ENCODE results near the gene FAM131B. TPM values are rescaled to one million over a fixed set of nuclear protein-coding genes. Genes with fewer than 3 reads are reported as not detected.

The FAM131B gene
- total and polyA plus RNA-seq, 8 donors = 0.60 to 2.3 (median 1.6) TPM

- Histone ChIP-seq H3K27ac (no peak overlapping the region), H3K4me3 (no peak overlapping the region), H3K36me3 (peaks cover 0 to 78% of the 10 kb centered on the region in 2 donors), H3K9me3 (no peaks in the 10 kb centered on the region), H3K27me3 (no peaks in the 10 kb centered on the region), H3K4me1 (peaks cover 25 to 100% of the 10 kb centered on the region in 2 donors)
- intact Hi-C loops (cut with DNase I) = no loop called here
- TF ChIP-seq, protein P1, sequence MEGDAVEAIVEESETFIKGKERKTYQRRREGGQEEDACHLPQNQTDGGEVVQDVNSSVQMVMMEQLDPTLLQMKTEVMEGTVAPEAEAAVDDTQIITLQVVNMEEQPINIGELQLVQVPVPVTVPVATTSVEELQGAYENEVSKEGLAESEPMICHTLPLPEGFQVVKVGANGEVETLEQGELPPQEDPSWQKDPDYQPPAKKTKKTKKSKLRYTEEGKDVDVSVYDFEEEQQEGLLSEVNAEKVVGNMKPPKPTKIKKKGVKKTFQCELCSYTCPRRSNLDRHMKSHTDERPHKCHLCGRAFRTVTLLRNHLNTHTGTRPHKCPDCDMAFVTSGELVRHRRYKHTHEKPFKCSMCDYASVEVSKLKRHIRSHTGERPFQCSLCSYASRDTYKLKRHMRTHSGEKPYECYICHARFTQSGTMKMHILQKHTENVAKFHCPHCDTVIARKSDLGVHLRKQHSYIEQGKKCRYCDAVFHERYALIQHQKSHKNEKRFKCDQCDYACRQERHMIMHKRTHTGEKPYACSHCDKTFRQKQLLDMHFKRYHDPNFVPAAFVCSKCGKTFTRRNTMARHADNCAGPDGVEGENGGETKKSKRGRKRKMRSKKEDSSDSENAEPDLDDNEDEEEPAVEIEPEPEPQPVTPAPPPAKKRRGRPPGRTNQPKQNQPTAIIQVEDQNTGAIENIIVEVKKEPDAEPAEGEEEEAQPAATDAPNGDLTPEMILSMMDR (IDR thresholded peaks at IDR 0.05) = no peak
- DNase-seq (no peak), ATAC-seq (no peak)
Observed at GRCh38 chr7:143388051-143388450, 25.5 kb upstream of the FAM131B start.

DNA sequence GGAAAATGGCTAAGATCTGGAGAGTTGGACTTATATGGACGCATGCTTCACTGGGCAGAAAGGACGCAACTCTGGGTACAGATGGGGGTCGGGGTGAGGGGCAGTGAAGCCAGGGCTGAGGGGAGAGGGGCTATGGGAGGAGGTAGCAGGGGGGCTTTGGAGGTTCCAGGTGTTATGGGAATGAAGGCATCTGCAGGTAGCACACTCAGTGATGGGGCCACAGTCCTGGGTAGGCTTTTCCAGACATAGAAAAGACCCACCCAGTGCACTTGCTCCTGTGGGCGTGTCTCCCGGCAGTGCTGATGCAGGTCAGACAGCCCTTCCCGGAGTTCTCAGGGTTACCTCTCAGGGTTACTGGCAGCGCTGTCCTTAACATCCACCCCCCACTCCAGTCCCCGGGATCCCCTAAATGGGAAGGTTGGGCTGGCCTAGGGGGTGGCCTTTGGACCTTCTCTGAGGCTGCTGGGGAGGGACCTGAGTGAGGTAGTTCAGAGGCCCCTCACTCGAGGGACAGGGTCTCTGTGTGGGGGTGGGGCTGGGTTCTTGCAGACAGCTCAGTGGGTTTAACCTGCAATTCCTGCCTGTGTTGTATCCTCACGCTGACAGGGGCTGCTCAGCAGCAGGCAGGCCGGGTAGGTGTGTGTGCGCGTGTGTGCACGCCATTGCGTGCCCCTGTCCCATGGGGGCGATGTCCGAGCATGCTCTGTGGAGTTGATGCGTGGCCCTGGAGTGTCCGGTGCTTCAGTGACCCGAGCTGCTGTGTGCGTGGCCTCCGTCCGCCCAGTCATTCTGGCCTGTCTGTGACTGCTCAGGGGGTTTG lies 24.9 kb upstream of the FAM131B start:
- intact Hi-C loops (cut with DNase I) = no loop called here
- DNase-seq (peak in 2 of 4 donors; percentile 30 to 65), ATAC-seq (no peak)
- TF ChIP-seq, protein P1 (IDR thresholded peaks at IDR 0.05) = no peak
- H3K4me3 ChIP-seq = peak overlapping the region in 1 of 2 donors; percentile 98
- H3K27ac ChIP-seq = peak overlapping the region in 1 of 2 donors; percentile 97
- no peaks in the 10 kb centered on the region for H3K9me3 ChIP-seq
- peaks cover 24 to 100% of the 10 kb centered on the region in 2 donors for H3K4me1 ChIP-seq
- H3K36me3 ChIP-seq = peaks cover 0 to 78% of the 10 kb centered on the region in 2 donors
- no peaks in the 10 kb centered on the region for H3K27me3 ChIP-seq

DNA sequence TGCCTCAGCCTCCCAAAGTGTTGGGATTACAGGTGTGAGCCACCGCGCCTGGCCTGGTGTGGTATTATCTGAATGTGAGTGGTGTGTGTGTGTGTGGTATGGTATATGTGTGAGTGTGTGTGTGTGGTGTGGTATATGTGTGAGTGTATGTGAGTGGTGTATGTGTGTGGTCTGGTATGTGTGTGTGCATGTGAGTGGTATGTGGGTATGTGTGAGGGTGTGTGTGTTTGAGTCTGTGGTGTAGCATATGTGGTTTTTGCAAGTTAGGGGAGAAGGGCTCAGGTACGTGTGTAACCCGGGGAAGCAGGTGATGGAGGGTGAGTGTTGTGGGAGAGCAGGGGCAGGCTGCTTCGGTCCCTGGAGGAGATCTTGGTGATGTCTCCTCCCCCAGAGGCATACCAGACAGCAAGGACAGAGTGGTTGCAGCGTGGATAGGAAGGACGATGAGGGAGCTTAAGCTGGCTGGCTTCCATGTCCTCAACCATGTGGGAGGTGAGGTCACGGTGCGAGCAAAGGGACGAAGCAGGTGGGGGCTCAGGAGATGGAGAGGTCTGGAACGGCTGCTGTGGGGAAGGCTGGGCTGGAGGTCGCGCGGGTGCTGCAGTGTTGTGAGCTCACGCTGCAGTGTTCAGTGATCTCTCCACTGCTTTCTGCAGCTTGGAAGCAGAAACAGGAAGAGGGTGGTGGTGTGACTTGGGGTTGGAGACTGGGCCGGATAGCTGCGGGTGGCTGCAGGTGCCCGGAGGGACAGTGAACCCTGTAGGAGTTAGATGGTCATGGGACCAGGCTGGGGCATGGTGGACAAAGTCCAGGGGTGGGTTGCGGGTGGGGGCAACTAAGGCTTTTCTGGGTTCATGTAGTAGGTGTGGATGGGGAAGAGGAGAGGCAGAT lies 23.6 kb upstream of the FAM131B start:
- intact Hi-C loops (cut with DNase I) = no loop called here
- TF ChIP-seq, protein P1 (IDR thresholded peaks at IDR 0.05) = no peak
- peaks cover 0 to 66% of the 10 kb centered on the region in 2 donors for H3K36me3 ChIP-seq
- H3K9me3 ChIP-seq = no peaks in the 10 kb centered on the region
- H3K27ac ChIP-seq = peak overlapping the region in 1 of 2 donors; percentile 97
- no peak for ATAC-seq
- peaks cover 17 to 90% of the 10 kb centered on the region in 2 donors for H3K4me1 ChIP-seq
- peak in 2 of 4 donors; percentile 70 to 81 for DNase-seq
- H3K4me3 ChIP-seq = peak overlapping the region in 1 of 2 donors; percentile 98
- no peaks in the 10 kb centered on the region for H3K27me3 ChIP-seq

- ATAC-seq = no peak
- DNase-seq = peak in 1 of 4 donors; percentile 51
- peaks cover 0 to 54% of the 10 kb centered on the region in 2 donors for H3K36me3 ChIP-seq
- TF ChIP-seq, protein P1 (IDR thresholded peaks at IDR 0.05) = no peak
- no peaks in the 10 kb centered on the region for H3K9me3 ChIP-seq
- peak overlapping the region; percentile 10 to 98 for H3K4me3 ChIP-seq
- no peaks in the 10 kb centered on the region for H3K27me3 ChIP-seq
- H3K27ac ChIP-seq = peak overlapping the region; percentile 57 to 97
- intact Hi-C loops (cut with DNase I) = no loop called here
- peaks cover 16 to 79% of the 10 kb centered on the region in 2 donors for H3K4me1 ChIP-seq
Observed at GRCh38 chr7:143384661-143385631, 22.4 kb upstream of the FAM131B start.

Measured in left lung (tissue), 10 donors.